Mesenchymal stem cell (in vitro differentiated cells and primary cell): Measurements from ENCODE around the gene EPS8L3.
A peak's percentile ranks its signal among the peaks of the same experiment; 100 is the strongest.

Experiments
- DNase-seq: peaks from one replicate; pipeline ENCODE4 v3.0.0-alpha.2; 2013
- H2AFZ ChIP-seq: one replicate; pipeline ENCODE4 v1.6.1; 2013; ENCODE audit warnings: low read depth, mild to moderate bottlenecking, control low read depth, inconsistent platforms, low read length, moderate library complexity
- H2AK5ac ChIP-seq: 2 replicates; pipeline ENCODE4 v1.6.1; 2013; ENCODE audit warnings: low read length, moderate library complexity, mild to moderate bottlenecking, inconsistent platforms; ENCODE audit not compliant: severe bottlenecking
- H2BK120ac ChIP-seq: one replicate; pipeline ENCODE4 v1.6.1; 2013; ENCODE audit warnings: low read depth, mild to moderate bottlenecking, inconsistent platforms, low read length, moderate library complexity
- H2BK12ac ChIP-seq, 2 experiments: one replicate each; pipeline ENCODE4 v1.6.1; 2013; ENCODE audit warnings: inconsistent platforms in 2 of 2, low read length in 2 of 2, mild to moderate bottlenecking in 2 of 2, moderate library complexity in 2 of 2, control low read depth in 1 of 2
- H2BK15ac ChIP-seq: one replicate; pipeline ENCODE4 v1.6.1; 2013; ENCODE audit warnings: mild to moderate bottlenecking, low read depth, inconsistent platforms; ENCODE audit not compliant: poor library complexity, severe bottlenecking
- H2BK5ac ChIP-seq: 2 replicates; pipeline ENCODE4 v1.6.1; 2013; ENCODE audit warnings: low read depth, mild to moderate bottlenecking, low read length, control low read depth, inconsistent platforms; ENCODE audit not compliant: poor library complexity, severe bottlenecking
- H3K14ac ChIP-seq, 2 experiments: one replicate each; pipeline ENCODE4 v1.6.1; 2013; ENCODE audit warnings: inconsistent platforms in 2 of 2, low read length in 2 of 2, control low read depth in 1 of 2, mild to moderate bottlenecking in 1 of 2, moderate library complexity in 1 of 2
- H3K18ac ChIP-seq, 2 experiments: one replicate each; pipeline ENCODE4 v1.6.1; 2013; ENCODE audit warnings: inconsistent platforms in 2 of 2, low read length in 2 of 2, control low read depth in 1 of 2, low read depth in 1 of 2, mild to moderate bottlenecking in 1 of 2
- H3K23ac ChIP-seq, 2 experiments: one replicate each; pipeline ENCODE4 v1.6.1; 2013; ENCODE audit warnings: inconsistent platforms in 2 of 2, low read length in 2 of 2, mild to moderate bottlenecking in 2 of 2, moderate library complexity in 2 of 2, control low read depth in 1 of 2
- H3K27ac ChIP-seq: 2 replicates; pipeline ENCODE4 v1.5.1; 2013; ENCODE audit warnings: mild to moderate bottlenecking, moderate library complexity, low read length, control low read depth, inconsistent platforms; ENCODE audit not compliant: poor library complexity, severe bottlenecking
- H3K27me3 ChIP-seq, 2 experiments: 2 replicates each; pipeline versions ENCODE4 v1.6.1 to v1.7.0; 2013; ENCODE audit warnings: low read length in 2 of 2, mild to moderate bottlenecking in 2 of 2, moderate library complexity in 2 of 2, control low read depth in 1 of 2, inconsistent platforms in 1 of 2; ENCODE audit not compliant: control insufficient read depth in 1 of 2, insufficient read depth in 1 of 2
- H3K36me3 ChIP-seq, 2 experiments: 2 replicates each; pipeline versions ENCODE4 v1.6.1 to v1.7.0; 2013; ENCODE audit warnings: low read length in 2 of 2, control low read depth in 1 of 2, inconsistent platforms in 1 of 2, low read depth in 1 of 2, mild to moderate bottlenecking in 1 of 2; ENCODE audit not compliant: insufficient read depth in 2 of 2, control insufficient read depth in 1 of 2
- H3K4ac ChIP-seq, 2 experiments: one replicate each; pipeline ENCODE4 v1.6.1; 2013; ENCODE audit warnings: inconsistent platforms in 2 of 2, low read length in 2 of 2, mild to moderate bottlenecking in 2 of 2, moderate library complexity in 2 of 2, control low read depth in 1 of 2, low read depth in 1 of 2
- H3K4me1 ChIP-seq: 2 replicates; pipeline ENCODE4 v1.6.1; 2013; ENCODE audit warnings: low read depth, low read length, control low read depth; ENCODE audit not compliant: control insufficient read depth, insufficient read depth
- H3K4me2 ChIP-seq: 2 replicates; pipeline ENCODE4 v1.6.1; 2013; ENCODE audit warnings: low read length, mild to moderate bottlenecking, inconsistent platforms; ENCODE audit not compliant: poor library complexity, severe bottlenecking
- H3K4me3 ChIP-seq, 2 experiments: 2 replicates each; pipeline versions ENCODE4 v1.5.1 to v1.7.0; 2013; ENCODE audit warnings: low read length in 2 of 2, mild to moderate bottlenecking in 2 of 2, control low read depth in 1 of 2, low read depth in 1 of 2; ENCODE audit not compliant: insufficient read depth in 1 of 2
- H3K79me1 ChIP-seq: replicated peaks from 2 replicates; pipeline ENCODE4 v1.6.1; 2013; ENCODE audit warnings: mild to moderate bottlenecking, control low read depth, low read length, inconsistent platforms; ENCODE audit not compliant: poor library complexity, severe bottlenecking
- H3K9ac ChIP-seq: 2 replicates; pipeline ENCODE4 v1.7.0; 2013; ENCODE audit warnings: mild to moderate bottlenecking, low read length, moderate library complexity
- H3K9me3 ChIP-seq: 2 replicates; pipeline ENCODE4 v1.7.0; 2013; ENCODE audit warnings: mild to moderate bottlenecking, low read length; ENCODE audit not compliant: control insufficient read depth
- H4K8ac ChIP-seq: one replicate; pipeline ENCODE4 v1.6.1; 2013; ENCODE audit warnings: inconsistent platforms, mild to moderate bottlenecking, low read length, moderate library complexity
- H4K91ac ChIP-seq: one replicate; pipeline ENCODE4 v1.6.1; 2013; ENCODE audit warnings: mild to moderate bottlenecking, low read length, inconsistent platforms
- WGBS: methylation state at CpG from one replicate; pipeline ENCODE4 v1.1.7; 2013; ENCODE audit warnings: mixed read lengths; 5-methylcytosine and 5-hydroxymethylcytosine counted together

EPS8L3 gene

DNA sequence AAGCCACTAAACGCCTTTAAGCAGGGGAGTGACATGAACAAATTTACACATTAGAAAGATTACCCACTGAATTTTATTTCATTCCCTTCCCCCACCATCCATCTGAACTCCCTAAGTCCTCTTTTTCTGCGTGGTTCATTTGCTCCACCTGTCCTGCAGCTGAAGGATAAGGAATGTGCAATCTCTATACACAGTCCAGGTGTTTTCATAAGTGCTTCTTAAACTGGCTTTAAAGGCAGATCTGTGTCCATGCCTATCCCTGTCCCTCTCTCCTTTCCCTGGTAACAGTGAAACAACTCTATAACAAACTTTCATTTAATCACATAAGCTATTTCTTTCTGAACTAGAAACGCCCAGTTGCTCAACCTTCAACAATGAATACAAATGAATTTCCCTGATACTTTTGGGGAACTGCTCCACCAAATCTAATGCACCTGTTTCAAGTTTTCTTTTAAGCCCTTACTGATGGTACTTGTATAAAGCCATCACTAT, 31.3 kb downstream of the EPS8L3 start:
- Histone ChIP-seq H3K14ac (no peak overlapping the region), H3K36me3 (peaks cover 9 to 11% of the 10 kb centered on the region in 2 experiments), H4K8ac (no peak overlapping the region), H3K27ac (no peak overlapping the region), H3K4ac (no peak overlapping the region), H2BK120ac (no peak overlapping the region), H2BK5ac (no peak overlapping the region), H3K4me2 (no peak overlapping the region), H3K9ac (no peak overlapping the region), H3K4me1 (peaks cover 6% of the 10 kb centered on the region), H2AFZ (no peak overlapping the region), H2BK12ac (no peak overlapping the region), H3K27me3 (no peaks in the 10 kb centered on the region), H3K9me3 (no peaks in the 10 kb centered on the region), H3K23ac (no peak overlapping the region), H4K91ac (no peak overlapping the region), H3K79me1 (peaks cover 2% of the 10 kb centered on the region), H3K4me3 (no peak overlapping the region), H2AK5ac (no peak overlapping the region), H2BK15ac (no peak overlapping the region), H3K18ac (no peak overlapping the region)
- DNase-seq = no peak
- WGBS = 84% methylated on average over 3 of the region's 3 CpGs

DNA sequence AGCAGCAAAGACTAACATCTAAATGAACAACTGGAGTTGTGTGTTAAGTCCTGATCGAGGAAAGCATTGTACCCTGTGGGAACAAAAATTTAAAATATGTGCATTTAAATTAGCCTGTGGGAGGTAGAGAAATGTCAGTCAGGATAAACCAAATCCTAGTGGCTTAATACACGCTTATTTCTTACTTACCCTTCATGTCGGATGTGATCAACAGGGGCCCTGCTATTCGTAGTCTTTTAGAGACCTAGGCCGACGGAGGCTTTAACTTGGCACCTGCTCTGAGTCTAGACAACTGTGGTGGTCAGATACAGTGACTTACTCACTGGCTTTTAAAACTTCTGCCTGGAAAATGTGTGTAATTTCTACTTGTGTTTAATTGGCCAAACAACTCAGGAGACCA, 33.1 kb downstream of the EPS8L3 start:
- H3K9me3 ChIP-seq = no peaks in the 10 kb centered on the region
- no peaks in the 10 kb centered on the region for H3K27me3 ChIP-seq
- no peak overlapping the region for H2AFZ ChIP-seq
- no peak overlapping the region for H3K23ac ChIP-seq
- H2BK5ac ChIP-seq = no peak overlapping the region
- 90% methylated on average over 5 of the region's 6 CpGs for WGBS
- H3K36me3 ChIP-seq = no peaks in the 10 kb centered on the region
- no peak overlapping the region for H3K18ac ChIP-seq
- H2AK5ac ChIP-seq = no peak overlapping the region
- no peak overlapping the region for H3K4me3 ChIP-seq
- DNase-seq = no peak
- H3K79me1 ChIP-seq = no peaks in the 10 kb centered on the region
- no peak overlapping the region for H3K4ac ChIP-seq
- H2BK15ac ChIP-seq = no peak overlapping the region
- H3K9ac ChIP-seq = no peak overlapping the region
- H4K8ac ChIP-seq = no peak overlapping the region
- H2BK120ac ChIP-seq = no peak overlapping the region
- H3K14ac ChIP-seq = no peak overlapping the region
- no peak overlapping the region for H3K4me2 ChIP-seq
- H3K27ac ChIP-seq = no peak overlapping the region
- no peak overlapping the region for H2BK12ac ChIP-seq
- peaks cover 6% of the 10 kb centered on the region for H3K4me1 ChIP-seq
- H4K91ac ChIP-seq = no peak overlapping the region

DNA sequence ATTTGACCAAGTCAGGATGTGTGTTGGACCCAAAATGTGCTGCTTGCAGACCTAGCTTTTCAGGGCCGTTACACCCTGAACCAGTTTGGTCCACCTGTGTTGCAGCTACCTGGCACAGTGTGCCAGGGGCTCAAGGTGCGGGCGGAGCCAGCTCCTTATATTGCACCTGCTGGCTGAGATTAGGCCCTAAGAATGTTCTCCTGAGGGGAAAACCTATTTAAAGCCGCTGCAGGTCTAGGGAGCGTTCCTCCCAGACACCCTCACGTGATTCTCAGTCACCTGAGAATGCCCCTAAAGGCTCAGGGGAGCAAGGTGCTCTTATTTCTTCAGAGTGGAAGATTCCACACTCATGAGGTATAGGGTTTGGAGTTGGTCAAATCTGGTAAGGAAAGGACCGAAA, 34.9 kb downstream of the EPS8L3 start:
- Histone ChIP-seq H4K91ac (no peak overlapping the region), H3K18ac (no peak overlapping the region), H2BK12ac (no peak overlapping the region)

DNA sequence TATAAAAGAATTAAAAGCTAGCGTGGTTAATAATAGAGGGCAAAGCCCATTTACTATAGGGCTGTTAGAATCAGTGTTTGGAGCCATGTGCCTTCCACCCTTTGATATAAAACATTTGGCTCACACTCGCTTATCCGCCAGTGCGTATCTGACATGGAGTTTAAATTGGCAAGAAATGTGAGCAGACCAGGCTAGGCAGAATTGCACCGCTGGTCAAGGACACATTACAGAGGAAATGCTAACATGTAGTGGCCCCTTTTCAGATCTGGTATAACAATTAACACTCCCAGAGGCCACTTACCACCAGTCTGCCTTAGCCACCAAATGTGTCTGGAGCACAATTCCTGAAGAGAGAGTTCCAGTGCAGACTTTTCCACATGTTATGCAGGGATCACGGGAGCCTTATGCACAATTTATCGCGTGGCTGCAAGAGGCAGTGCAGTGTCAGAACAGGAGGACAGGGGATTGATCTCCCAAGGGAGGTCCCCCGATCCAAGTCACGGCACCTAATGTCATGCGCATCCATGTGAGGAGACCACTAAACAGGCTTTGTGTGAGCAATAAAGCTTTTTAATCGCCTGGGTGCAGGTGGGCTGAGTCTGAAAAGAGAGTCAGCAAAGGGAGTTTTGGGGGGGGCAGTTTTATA, 36.9 kb downstream of the EPS8L3 start:
- Histone ChIP-seq H3K4me1 (peaks cover 4% of the 10 kb centered on the region), H3K4ac (no peak overlapping the region), H3K4me2 (no peak overlapping the region), H3K23ac (no peak overlapping the region), H3K27me3 (no peaks in the 10 kb centered on the region), H3K36me3 (no peaks in the 10 kb centered on the region), H3K79me1 (no peaks in the 10 kb centered on the region), H2BK120ac (no peak overlapping the region), H2AFZ (no peak overlapping the region), H2BK5ac (no peak overlapping the region), H3K18ac (no peak overlapping the region), H2AK5ac (peak overlapping the region; percentile 47), H3K14ac (no peak overlapping the region), H3K4me3 (no peak overlapping the region), H4K8ac (no peak overlapping the region), H3K9ac (no peak overlapping the region), H3K27ac (no peak overlapping the region), H4K91ac (no peak overlapping the region), H2BK15ac (no peak overlapping the region), H2BK12ac (no peak overlapping the region), H3K9me3 (peaks cover 2% of the 10 kb centered on the region)
- no peak for DNase-seq
- 95% methylated on average over 12 of the region's 12 CpGs for WGBS

More for the DNA sequence above, 34.9 kb downstream of the EPS8L3 start:
- H4K8ac ChIP-seq = no peak overlapping the region
- no peak overlapping the region for H2BK5ac ChIP-seq
- H2AFZ ChIP-seq = no peak overlapping the region
- no peak for DNase-seq
- no peak overlapping the region for H3K9ac ChIP-seq
- H3K79me1 ChIP-seq = no peaks in the 10 kb centered on the region
- no peaks in the 10 kb centered on the region for H3K36me3 ChIP-seq
- no peak overlapping the region for H2AK5ac ChIP-seq
- no peak overlapping the region for H3K4ac ChIP-seq
- 94% methylated on average over 6 of the region's 7 CpGs for WGBS
- no peak overlapping the region for H3K23ac ChIP-seq
- H2BK120ac ChIP-seq = no peak overlapping the region
- H3K27ac ChIP-seq = no peak overlapping the region
- H3K4me3 ChIP-seq = no peak overlapping the region
- H3K4me2 ChIP-seq = no peak overlapping the region
- no peaks in the 10 kb centered on the region for H3K27me3 ChIP-seq
- H3K14ac ChIP-seq = no peak overlapping the region
- peaks cover 6% of the 10 kb centered on the region for H3K4me1 ChIP-seq
- H2BK15ac ChIP-seq = no peak overlapping the region
- no peaks in the 10 kb centered on the region for H3K9me3 ChIP-seq
